ENCODE results near the gene ASCL5. TPM values are rescaled to one million over a fixed set of nuclear protein-coding genes. Genes with fewer than 3 reads are reported as not detected.

ASCL5 gene
- total RNA-seq, 2 donors from 2014 or later, result 1.2 to 1.8 TPM

- H3K9ac ChIP-seq (ENCODE audit: extremely low read depth, low read length, poor library complexity, severe bottlenecking), result no peak overlapping the region
- Mint-ChIP-seq H3K27ac (no peak overlapping the region), H3K4me1 (peaks cover 30% of the 10 kb centered on the region), H3K27me3 (ENCODE audit: insufficient read depth) (peaks cover 2% of the 10 kb centered on the region), H3K9me3 (no peaks in the 10 kb centered on the region), H3K36me3 (ENCODE audit: low read depth) (no peaks in the 10 kb centered on the region), H3K4me3 (no peak overlapping the region)
- H3K4me1 ChIP-seq (ENCODE audit: control insufficient read depth, insufficient read depth, low read length), result peaks cover 4% of the 10 kb centered on the region
- 88 to 97% methylated on average over 2 of the region's 2 CpGs for WGBS, 2 experiments (ENCODE audit: insufficient coverage in 1 of 2, insufficient read length in 1 of 2)
- H3K27me3 ChIP-seq (ENCODE audit: control insufficient read depth, insufficient read depth, low read length, poor library complexity, severe bottlenecking), result no peaks in the 10 kb centered on the region
- no peaks in the 10 kb centered on the region for H3K9me3 ChIP-seq (ENCODE audit: control insufficient read depth, low read length)
- no peak for DNase-seq
- no peak for TF ChIP-seq CTCF (conservative IDR thresholded peaks at IDR 0.05)
- no peak overlapping the region for H3K4me3 ChIP-seq (ENCODE audit: low read length)
- H3K36me3 ChIP-seq (ENCODE audit: control insufficient read depth, insufficient read depth, low read length), result peaks cover 2% of the 10 kb centered on the region
- no peak overlapping the region for H3K27ac ChIP-seq (ENCODE audit: low read depth, low read length)
Measured at GRCh38 chr1:201157949-201158348, 31.0 kb upstream of the ASCL5 start.

DNA sequence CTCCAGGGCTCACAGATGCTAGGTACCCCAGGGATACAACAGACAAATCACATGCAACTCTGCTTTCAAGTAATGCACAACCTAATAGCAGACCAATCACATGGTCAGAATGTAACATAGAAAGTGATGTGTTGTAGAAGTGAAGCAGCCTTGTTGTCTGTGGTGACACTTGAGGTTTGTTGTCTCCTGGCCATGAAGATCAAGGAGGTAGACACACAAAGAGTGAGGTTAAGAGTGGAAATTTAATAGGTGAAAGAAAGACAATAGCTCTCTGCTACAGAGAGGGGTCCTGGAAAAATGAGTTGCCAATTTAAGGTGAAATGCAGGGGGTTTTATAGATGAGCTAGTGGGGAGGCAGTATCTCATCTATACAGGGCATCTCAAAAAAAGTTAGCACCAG, 29.8 kb upstream of the ASCL5 start:
- Mint-ChIP-seq H3K9me3 (no peaks in the 10 kb centered on the region), H3K36me3 (ENCODE audit: low read depth) (peaks cover 9% of the 10 kb centered on the region), H3K27me3 (ENCODE audit: insufficient read depth) (peaks cover 2% of the 10 kb centered on the region), H3K27ac (no peak overlapping the region), H3K4me1 (peaks cover 41% of the 10 kb centered on the region), H3K4me3 (no peak overlapping the region)
- TF ChIP-seq CTCF (conservative IDR thresholded peaks at IDR 0.05), result no peak
- DNase-seq, result no peak
- Histone ChIP-seq H3K4me3 (ENCODE audit: low read length) (no peak overlapping the region), H3K27ac (ENCODE audit: low read depth, low read length) (no peak overlapping the region), H3K4me1 (ENCODE audit: control insufficient read depth, insufficient read depth, low read length) (peaks cover 4% of the 10 kb centered on the region), H3K36me3 (ENCODE audit: control insufficient read depth, insufficient read depth, low read length) (peaks cover 11% of the 10 kb centered on the region), H3K9me3 (ENCODE audit: control insufficient read depth, low read length) (no peaks in the 10 kb centered on the region), H3K27me3 (ENCODE audit: control insufficient read depth, insufficient read depth, low read length, poor library complexity, severe bottlenecking) (no peaks in the 10 kb centered on the region), H3K9ac (ENCODE audit: extremely low read depth, low read length, poor library complexity, severe bottlenecking) (no peak overlapping the region)

DNA sequence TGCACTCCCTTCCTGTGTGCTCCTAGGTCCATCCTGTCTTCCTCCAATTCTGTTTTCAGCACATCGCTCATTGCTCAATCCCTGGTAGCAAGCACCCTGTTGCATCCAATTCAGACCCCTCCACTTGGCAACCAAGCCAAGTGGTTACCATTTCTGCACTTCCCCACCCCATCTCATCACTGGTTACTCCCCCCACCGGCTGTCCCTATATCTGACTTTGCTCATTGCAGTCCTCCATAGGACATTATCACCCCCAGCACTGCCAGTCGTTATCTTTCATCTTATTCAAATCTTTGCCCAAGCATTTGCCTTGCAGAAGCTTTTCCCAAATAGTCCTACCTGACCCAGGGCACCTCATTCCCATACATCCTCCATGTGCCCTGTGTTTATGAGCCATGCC, 29.4 kb upstream of the ASCL5 start:
- Histone ChIP-seq H3K4me1 (ENCODE audit: control insufficient read depth, insufficient read depth, low read length) (peaks cover 4% of the 10 kb centered on the region), H3K27ac (ENCODE audit: low read depth, low read length) (no peak overlapping the region), H3K9me3 (ENCODE audit: control insufficient read depth, low read length) (no peaks in the 10 kb centered on the region), H3K27me3 (ENCODE audit: control insufficient read depth, insufficient read depth, low read length, poor library complexity, severe bottlenecking) (no peaks in the 10 kb centered on the region), H3K9ac (ENCODE audit: extremely low read depth, low read length, poor library complexity, severe bottlenecking) (no peak overlapping the region), H3K4me3 (ENCODE audit: low read length) (no peak overlapping the region), H3K36me3 (ENCODE audit: control insufficient read depth, insufficient read depth, low read length) (peaks cover 16% of the 10 kb centered on the region)
- Mint-ChIP-seq H3K4me1 (peaks cover 41% of the 10 kb centered on the region), H3K27ac (no peak overlapping the region), H3K4me3 (no peak overlapping the region), H3K27me3 (ENCODE audit: insufficient read depth) (peaks cover 2% of the 10 kb centered on the region), H3K36me3 (ENCODE audit: low read depth) (peaks cover 13% of the 10 kb centered on the region), H3K9me3 (no peaks in the 10 kb centered on the region)
- 86 to 96% methylated on average over 3 of the region's 3 CpGs for WGBS, 2 experiments (ENCODE audit: insufficient coverage in 1 of 2, insufficient read length in 1 of 2)
- TF ChIP-seq CTCF (conservative IDR thresholded peaks at IDR 0.05), result no peak
- no peak for DNase-seq
